Trophoblast cell (in vitro differentiated cells and primary cell): ENCODE measurements around the gene KRTAP15-1. TPM values are rescaled to one million over a fixed set of nuclear protein-coding genes. Genes with fewer than 3 reads are reported as not detected.

Experiments used
- DNase-seq, 2 donors: peaks; one replicate each; pipeline ENCODE4 v3.0.0-alpha.2; 2016
- H2AFZ ChIP-seq: 2 replicates; pipeline ENCODE4 v1.6.1; 2013; ENCODE audit warnings: low read length, moderate library complexity, mild to moderate bottlenecking; ENCODE audit not compliant: insufficient read depth, poor library complexity
- H2AK5ac ChIP-seq: 2 replicates; pipeline ENCODE4 v1.6.1; 2013; ENCODE audit warnings: mild to moderate bottlenecking, low read length
- H2BK120ac ChIP-seq: 2 replicates; pipeline ENCODE4 v1.6.1; 2013; ENCODE audit warnings: low read length, mild to moderate bottlenecking, moderate library complexity; ENCODE audit not compliant: insufficient read depth, poor library complexity
- H2BK12ac ChIP-seq: 2 replicates; pipeline ENCODE4 v1.6.1; 2013; ENCODE audit warnings: mild to moderate bottlenecking, low read length, moderate library complexity
- H2BK5ac ChIP-seq: 2 replicates; pipeline ENCODE4 v1.6.1; 2013; ENCODE audit warnings: low read length, low read depth, moderate library complexity, mild to moderate bottlenecking; ENCODE audit not compliant: poor library complexity
- H3K14ac ChIP-seq: 2 replicates; pipeline ENCODE4 v1.6.1; 2013; ENCODE audit warnings: mild to moderate bottlenecking, low read length
- H3K18ac ChIP-seq: 2 replicates; pipeline ENCODE4 v1.6.1; 2013; ENCODE audit warnings: mild to moderate bottlenecking, low read length
- H3K23ac ChIP-seq: 2 replicates; pipeline ENCODE4 v1.6.1; 2013; ENCODE audit warnings: low read length
- H3K27ac ChIP-seq: 2 replicates; pipeline ENCODE4 v1.5.1; 2013; ENCODE audit warnings: low read depth, mild to moderate bottlenecking, inconsistent platforms, low read length, moderate library complexity
- H3K27me3 ChIP-seq: 2 replicates; pipeline ENCODE4 v1.6.1; 2013; ENCODE audit warnings: inconsistent platforms, mild to moderate bottlenecking, low read length, moderate library complexity; ENCODE audit not compliant: insufficient read depth
- H3K36me3 ChIP-seq, 2 experiments: 1 replicate in 1 of 2; 2 replicates in 1 of 2; pipeline ENCODE4 v1.6.1; 2013; ENCODE audit warnings: low read length in 2 of 2, mild to moderate bottlenecking in 2 of 2, moderate library complexity in 1 of 2; ENCODE audit not compliant: insufficient read depth in 2 of 2, control insufficient read depth in 1 of 2
- H3K4ac ChIP-seq: 2 replicates; pipeline ENCODE4 v1.6.1; 2013; ENCODE audit warnings: low read depth, mild to moderate bottlenecking, low read length, moderate library complexity
- H3K4me1 ChIP-seq, 2 experiments: 1 replicate in 1 of 2; 2 replicates in 1 of 2; pipeline ENCODE4 v1.6.1; 2013; ENCODE audit warnings: low read length in 2 of 2, mild to moderate bottlenecking in 2 of 2, moderate library complexity in 1 of 2; ENCODE audit not compliant: insufficient read depth in 2 of 2, control insufficient read depth in 1 of 2
- H3K4me2 ChIP-seq: 2 replicates; pipeline ENCODE4 v1.6.1; 2013; ENCODE audit warnings: inconsistent platforms, mild to moderate bottlenecking, low read length, moderate library complexity
- H3K4me3 ChIP-seq: 2 replicates; pipeline ENCODE4 v1.5.1; 2013; ENCODE audit warnings: mild to moderate bottlenecking, low read depth, low read length, inconsistent platforms
- H3K79me1 ChIP-seq: one replicate; pipeline ENCODE4 v1.6.1; 2013; ENCODE audit warnings: low read length
- H3K79me2 ChIP-seq: 2 replicates; pipeline ENCODE4 v1.6.1; 2013; ENCODE audit warnings: low read length, mild to moderate bottlenecking; ENCODE audit not compliant: control insufficient read depth, insufficient read depth, poor library complexity
- H3K9ac ChIP-seq: 2 replicates; pipeline ENCODE4 v1.6.1; 2013; ENCODE audit warnings: mild to moderate bottlenecking, low read length
- H3K9me3 ChIP-seq: 2 replicates; pipeline ENCODE4 v1.6.1; 2013; ENCODE audit warnings: low read depth, mild to moderate bottlenecking, control low read depth, inconsistent platforms, low read length; ENCODE audit not compliant: insufficient read depth
- H4K12ac ChIP-seq: 2 replicates; pipeline ENCODE4 v1.6.1; 2013; ENCODE audit warnings: low read depth, mild to moderate bottlenecking, low read length, moderate library complexity
- H4K8ac ChIP-seq: 2 replicates; pipeline ENCODE4 v1.6.1; 2013; ENCODE audit warnings: low read depth, mild to moderate bottlenecking, low read length, moderate library complexity
- H4K91ac ChIP-seq: one replicate; pipeline ENCODE4 v1.6.1; 2013; ENCODE audit warnings: low read depth, mild to moderate bottlenecking, low read length, moderate library complexity
- WGBS: extraction: QIAGEN DNeasy Blood & Tissue Kit; methylation state at CpG from one replicate; pipeline ENCODE4 v1.1.7; 2013; ENCODE audit warnings: missing lambda C conversion rate; ENCODE audit not compliant: insufficient read length, insufficient coverage; ENCODE audit errors: extremely low coverage; 5-methylcytosine and 5-hydroxymethylcytosine counted together
- polyA plus RNA-seq: library from polyadenylated mRNA; stranded (reverse); fragments of 200-250 nt; gene quantifications from 2 replicates; pipeline ENCODE4 v1.2.3, GENCODE V29; 2013

KRTAP15-1 gene
- polyA plus RNA-seq = not detected in 2 replicates

- H3K4me3 ChIP-seq = no peak within 1 kb of the TSS
- H3K4me2 ChIP-seq = no peak within 1 kb of the TSS
- H3K18ac ChIP-seq = no peak within 1 kb of the TSS
- no peaks in the 10 kb centered on the region for H3K9me3 ChIP-seq
- H4K91ac ChIP-seq = no peak within 1 kb of the TSS
- H2AK5ac ChIP-seq = no peak within 1 kb of the TSS
- H3K9ac ChIP-seq = no peak within 1 kb of the TSS
- H2BK12ac ChIP-seq = no peak within 1 kb of the TSS
- H2BK5ac ChIP-seq = no peak within 1 kb of the TSS
- no peak within 1 kb of the TSS for H3K4ac ChIP-seq
- H3K4me1 ChIP-seq = no peaks in the 10 kb centered on the region
- no peaks in the 10 kb centered on the region for H3K27me3 ChIP-seq
- no peaks in the 10 kb centered on the region for H3K36me3 ChIP-seq
- H2AFZ ChIP-seq = no peak within 1 kb of the TSS
- DNase-seq = no peak
- no peaks in the 10 kb centered on the region for H3K79me1 ChIP-seq
- no peak within 1 kb of the TSS for H3K23ac ChIP-seq
- no peak within 1 kb of the TSS for H4K8ac ChIP-seq
- H2BK120ac ChIP-seq = no peak within 1 kb of the TSS
- no peak within 1 kb of the TSS for H4K12ac ChIP-seq
- H3K27ac ChIP-seq = no peak within 1 kb of the TSS
- H3K14ac ChIP-seq = no peak within 1 kb of the TSS
- H3K79me2 ChIP-seq = no peaks in the 10 kb centered on the region
- WGBS = no CpG with 5 or more reads among the region's 5 CpGs
These were observed at the start of gene KRTAP15-1 for GRCh38 chr21:30439975-30440374. Gene KRTAP15-1 (plus strand): TSS chr21:30440275. CDS start chr21:30440328, 53 bp downstream.

GRCh38 chr21:30391492-30392025, 48.5 kb upstream of the KRTAP15-1 start:
- Histone ChIP-seq H3K79me2 (no peaks in the 10 kb centered on the region), H3K14ac (no peak overlapping the region), H3K4me3 (no peak overlapping the region), H3K23ac (no peak overlapping the region), H3K18ac (no peak overlapping the region), H3K27me3 (no peaks in the 10 kb centered on the region), H4K91ac (no peak overlapping the region), H4K8ac (no peak overlapping the region), H2AFZ (no peak overlapping the region), H2AK5ac (no peak overlapping the region), H2BK12ac (no peak overlapping the region), H4K12ac (no peak overlapping the region), H3K9ac (no peak overlapping the region), H3K4me1 (no peaks in the 10 kb centered on the region), H3K79me1 (no peaks in the 10 kb centered on the region), H2BK120ac (no peak overlapping the region), H3K9me3 (no peaks in the 10 kb centered on the region), H3K27ac (no peak overlapping the region), H3K4me2 (no peak overlapping the region), H3K4ac (no peak overlapping the region), H2BK5ac (no peak overlapping the region), H3K36me3 (no peaks in the 10 kb centered on the region)
- DNase-seq = no peak
- WGBS = no CpG with 5 or more reads among the region's 2 CpGs

- no peak within 1 kb of the TSS for H2BK12ac ChIP-seq
- WGBS = no CpG with 5 or more reads among the region's 4 CpGs
- H4K91ac ChIP-seq = no peak within 1 kb of the TSS
- no peaks in the 10 kb centered on the region for H3K79me1 ChIP-seq
- no peaks in the 10 kb centered on the region for H3K4me1 ChIP-seq
- H4K12ac ChIP-seq = no peak within 1 kb of the TSS
- H3K4me3 ChIP-seq = no peak within 1 kb of the TSS
- H2BK5ac ChIP-seq = no peak within 1 kb of the TSS
- no peak within 1 kb of the TSS for H4K8ac ChIP-seq
- H2AFZ ChIP-seq = no peak within 1 kb of the TSS
- no peak within 1 kb of the TSS for H3K4me2 ChIP-seq
- no peak within 1 kb of the TSS for H2AK5ac ChIP-seq
- H3K9me3 ChIP-seq = no peaks in the 10 kb centered on the region
- H3K9ac ChIP-seq = no peak within 1 kb of the TSS
- H3K18ac ChIP-seq = no peak within 1 kb of the TSS
- H3K4ac ChIP-seq = no peak within 1 kb of the TSS
- DNase-seq = no peak
- no peak within 1 kb of the TSS for H3K27ac ChIP-seq
- H3K23ac ChIP-seq = no peak within 1 kb of the TSS
- H3K36me3 ChIP-seq = no peaks in the 10 kb centered on the region
- no peak within 1 kb of the TSS for H3K14ac ChIP-seq
- no peaks in the 10 kb centered on the region for H3K79me2 ChIP-seq
- no peak within 1 kb of the TSS for H2BK120ac ChIP-seq
- no peaks in the 10 kb centered on the region for H3K27me3 ChIP-seq
These were observed 44.3 kb upstream of the KRTAP15-1 start, which contains the start of gene KRTAP13-1 for GRCh38 chr21:30395731-30396130. Gene KRTAP13-1 (plus strand): TSS chr21:30396031. CDS start chr21:30396087, 56 bp downstream.

- Histone ChIP-seq H2AFZ (no peak overlapping the region), H4K12ac (no peak overlapping the region), H2BK12ac (no peak overlapping the region), H3K4me2 (peak overlapping the region; percentile 57), H3K23ac (no peak overlapping the region), H3K4me3 (no peak overlapping the region), H2BK5ac (no peak overlapping the region), H3K36me3 (no peaks in the 10 kb centered on the region), H3K79me2 (no peaks in the 10 kb centered on the region), H4K8ac (peak overlapping the region; percentile 6), H3K14ac (no peak overlapping the region), H3K9me3 (no peaks in the 10 kb centered on the region), H3K4me1 (no peaks in the 10 kb centered on the region), H2BK120ac (no peak overlapping the region), H3K27ac (no peak overlapping the region), H3K9ac (no peak overlapping the region), H3K79me1 (no peaks in the 10 kb centered on the region), H3K27me3 (no peaks in the 10 kb centered on the region), H3K4ac (no peak overlapping the region), H3K18ac (no peak overlapping the region), H2AK5ac (no peak overlapping the region), H4K91ac (no peak overlapping the region)
- no CpG with 5 or more reads among the region's 14 CpGs for WGBS
- DNase-seq = peak; percentile 52 to 79
These were observed 31.1 kb upstream of the KRTAP15-1 start for GRCh38 chr21:30408782-30409494.
